GM21528 (cell line): ENCODE results near the gene CLIC3.
A peak's percentile ranks its signal among the peaks of the same experiment; 100 is the strongest.

Source experiments
- ATAC-seq: cut with Tn5 transposase; IDR thresholded peaks from one replicate; pipeline ENCODE4 v1.9.1; 2021; ENCODE audit warnings: mild to moderate bottlenecking, moderate library complexity; ENCODE audit not compliant: unreplicated experiment, low FRiP score

Gene CLIC3

DNA sequence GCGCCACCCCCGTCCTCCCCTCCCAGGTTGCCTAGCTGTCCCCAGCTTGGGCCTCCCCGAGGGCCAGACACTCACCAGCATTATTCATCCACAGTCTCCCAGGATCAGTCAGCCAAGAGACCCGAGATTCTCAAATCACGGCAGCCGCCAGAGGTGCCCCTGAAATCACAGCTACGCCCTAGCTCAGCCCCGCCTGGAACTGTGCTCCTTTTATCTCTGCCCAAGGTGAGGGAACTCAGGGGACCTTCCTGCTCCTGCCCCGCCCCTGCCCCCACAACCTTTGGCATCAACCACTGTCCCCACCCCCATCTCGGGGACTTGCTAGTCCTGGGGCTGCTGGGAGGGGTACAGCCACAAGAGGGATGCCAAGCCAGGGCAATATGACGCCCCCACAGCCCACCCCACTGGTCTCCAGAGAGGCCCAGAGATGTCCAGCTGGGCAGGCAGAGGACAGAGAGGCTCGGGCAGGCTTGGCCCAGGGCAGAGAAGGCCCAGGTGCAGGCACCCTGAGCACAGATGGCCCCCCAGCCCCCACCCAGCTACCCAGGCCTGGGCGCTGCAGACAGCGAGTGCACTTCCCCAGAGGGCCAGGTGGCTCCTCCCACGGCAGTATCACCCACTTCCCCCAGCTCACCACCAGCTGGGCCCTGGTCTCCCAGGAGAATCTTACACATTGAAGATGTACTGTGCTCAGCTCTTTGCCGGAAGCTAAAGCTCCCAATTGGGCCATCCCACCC lies 35.7 kb upstream of the CLIC3 start, which contains the start of gene FUT7:
TSS of gene FUT7 (minus strand) at position 185 of the 737 bp plus-strand sequence. CDS start at position 88, 97 bp downstream.
- no peak for ATAC-seq

DNA sequence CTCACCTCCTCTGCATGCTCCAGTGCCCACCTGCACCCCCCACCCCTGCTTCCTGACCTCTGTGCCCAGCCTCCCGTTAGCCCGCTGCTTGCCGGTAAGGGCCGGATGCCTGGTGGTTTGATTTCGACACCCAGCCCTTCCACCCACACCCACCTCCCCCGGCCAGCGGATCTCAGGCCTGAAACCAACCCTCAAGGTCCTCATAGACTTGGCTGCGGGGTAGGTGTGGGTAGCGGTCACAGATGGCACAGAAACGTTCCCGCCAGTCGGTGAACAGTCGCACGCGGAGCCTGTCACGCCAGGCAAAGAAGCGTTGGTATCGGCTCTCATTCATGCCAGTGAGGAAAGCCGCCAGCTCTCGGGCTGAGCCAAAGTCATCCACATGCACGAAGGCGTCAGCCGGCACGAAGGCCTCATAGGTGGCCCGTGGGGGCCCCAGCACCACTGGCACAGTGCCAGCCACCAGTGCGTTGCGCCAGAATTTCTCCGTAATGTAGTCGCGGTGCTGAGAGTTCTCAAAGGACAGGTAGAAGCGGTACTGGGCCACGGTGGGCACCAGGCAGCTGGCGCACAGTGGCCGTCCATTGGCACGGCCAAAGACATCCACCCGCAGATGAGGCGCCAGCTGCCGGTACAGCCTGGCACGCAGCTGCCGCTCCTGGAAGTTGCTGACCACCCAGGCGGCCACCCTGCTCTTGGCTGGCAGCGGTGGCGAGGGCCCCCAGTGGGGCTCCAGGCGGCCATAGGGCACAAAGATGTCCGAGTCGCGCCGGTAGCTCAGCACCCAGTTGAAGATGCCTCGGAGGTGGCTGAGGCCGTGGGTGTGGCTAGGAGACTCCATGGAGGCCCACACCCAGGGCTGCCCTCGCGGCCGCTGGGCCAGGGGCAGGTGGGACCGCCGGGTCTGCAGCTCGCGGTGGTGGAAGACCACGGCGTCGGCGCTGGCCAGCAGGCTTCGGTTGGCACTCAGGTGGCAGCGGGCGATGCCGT lies 34.5 kb upstream of the CLIC3 start:
- ATAC-seq = no peak

DNA sequence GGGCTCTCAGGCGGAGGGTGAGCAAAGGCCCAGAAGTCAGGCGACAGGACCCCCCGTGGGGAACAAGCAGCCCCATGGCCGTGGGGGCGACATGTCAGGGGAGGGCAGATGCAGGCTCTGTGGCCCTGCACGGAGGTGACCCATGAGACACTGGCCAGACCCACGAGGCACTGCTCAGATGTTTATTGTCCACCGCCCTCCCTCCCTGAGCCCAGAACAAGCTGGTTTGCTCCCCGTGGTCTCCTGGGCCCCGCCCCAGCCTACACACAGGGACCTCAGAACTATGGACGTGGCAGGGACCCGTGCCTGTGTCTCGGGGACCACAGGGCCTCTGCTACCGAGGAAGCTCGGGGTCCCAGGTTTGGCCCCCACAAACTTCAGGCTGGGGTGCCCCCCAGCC lies 33.6 kb upstream of the CLIC3 start:
- ATAC-seq = no peak

DNA sequence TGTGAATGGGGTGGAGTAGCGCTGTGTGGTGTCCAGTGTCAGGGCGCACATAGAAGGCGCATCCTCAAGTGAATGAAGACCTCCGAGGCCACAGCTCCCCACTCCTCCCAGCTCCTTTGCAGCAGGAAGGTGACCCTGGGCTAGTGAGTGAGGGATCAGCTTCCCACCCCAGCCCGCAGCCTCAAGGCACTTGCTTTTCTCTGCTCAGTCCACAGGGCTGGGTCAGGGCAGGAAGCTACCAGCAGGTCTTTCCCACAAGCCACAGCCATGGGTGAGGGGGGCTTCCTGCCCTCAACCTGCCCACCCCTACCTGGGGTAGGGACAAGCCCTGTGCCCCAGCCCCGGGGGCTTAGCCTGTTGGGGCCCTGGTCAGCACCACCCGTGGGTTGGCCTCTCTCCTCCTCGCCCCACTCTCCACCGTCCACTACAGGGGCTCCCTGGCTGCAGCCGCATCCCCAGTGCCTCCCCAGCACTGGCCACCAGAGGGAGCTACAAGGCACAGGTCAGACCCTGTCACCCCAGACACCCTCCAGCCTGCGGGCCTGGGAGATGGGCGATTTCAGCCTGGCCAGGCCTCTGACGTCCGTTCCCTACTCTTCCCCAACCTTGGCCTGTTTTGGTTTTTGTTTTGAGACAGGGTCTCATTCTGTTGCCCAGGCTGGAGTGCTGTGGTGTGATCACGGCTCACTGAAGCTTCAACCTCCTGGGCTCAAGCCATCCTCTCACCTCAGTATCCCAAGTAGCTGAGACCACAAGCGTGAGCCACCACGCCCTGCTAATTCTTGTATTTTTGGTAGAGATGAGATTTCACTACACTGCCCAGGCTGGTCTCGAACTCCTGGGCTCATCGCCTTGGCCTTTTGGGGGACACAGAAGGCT lies 32.9 kb upstream of the CLIC3 start:
- ATAC-seq = no peak

DNA sequence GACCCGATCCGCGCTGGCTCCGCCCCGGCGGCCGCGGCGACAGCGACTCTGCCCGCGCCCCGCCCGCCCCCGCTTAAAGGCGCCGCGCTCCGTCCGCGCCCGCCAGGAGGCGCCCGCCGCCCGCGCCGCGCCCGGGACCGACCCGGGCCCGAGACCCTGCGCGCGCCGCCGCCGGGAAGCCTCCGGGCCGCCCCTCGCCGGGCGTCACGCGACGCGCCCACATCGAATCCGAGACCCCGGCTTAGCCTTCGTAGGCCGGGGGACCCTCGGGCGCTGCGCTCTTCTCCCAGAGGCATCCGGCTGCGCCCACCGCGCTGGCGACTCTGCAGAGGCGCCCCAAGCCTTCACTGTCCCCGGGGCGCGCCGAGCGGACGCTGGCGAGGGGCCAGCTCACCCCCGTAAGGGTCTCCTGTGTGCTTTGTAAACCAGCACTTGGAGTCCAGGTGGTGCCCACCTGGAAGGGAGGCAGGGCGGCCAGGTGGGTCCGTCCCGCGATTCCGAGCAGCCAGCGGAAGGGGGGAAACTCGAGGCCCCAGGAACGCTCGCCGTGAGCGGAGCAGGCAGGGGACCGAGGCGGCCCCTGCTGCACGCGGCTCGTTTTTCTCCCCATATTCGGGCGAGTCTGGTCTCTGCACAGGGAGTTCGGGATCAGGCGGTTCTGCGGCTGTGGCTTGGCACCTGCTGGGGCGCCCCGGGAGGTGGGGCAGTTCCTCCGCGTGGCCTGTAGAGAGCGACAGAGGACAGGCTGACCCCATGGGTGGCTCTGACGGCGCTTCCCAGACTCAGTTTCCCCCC lies 32.1 kb upstream of the CLIC3 start:
- ATAC-seq = peak; percentile 39

DNA sequence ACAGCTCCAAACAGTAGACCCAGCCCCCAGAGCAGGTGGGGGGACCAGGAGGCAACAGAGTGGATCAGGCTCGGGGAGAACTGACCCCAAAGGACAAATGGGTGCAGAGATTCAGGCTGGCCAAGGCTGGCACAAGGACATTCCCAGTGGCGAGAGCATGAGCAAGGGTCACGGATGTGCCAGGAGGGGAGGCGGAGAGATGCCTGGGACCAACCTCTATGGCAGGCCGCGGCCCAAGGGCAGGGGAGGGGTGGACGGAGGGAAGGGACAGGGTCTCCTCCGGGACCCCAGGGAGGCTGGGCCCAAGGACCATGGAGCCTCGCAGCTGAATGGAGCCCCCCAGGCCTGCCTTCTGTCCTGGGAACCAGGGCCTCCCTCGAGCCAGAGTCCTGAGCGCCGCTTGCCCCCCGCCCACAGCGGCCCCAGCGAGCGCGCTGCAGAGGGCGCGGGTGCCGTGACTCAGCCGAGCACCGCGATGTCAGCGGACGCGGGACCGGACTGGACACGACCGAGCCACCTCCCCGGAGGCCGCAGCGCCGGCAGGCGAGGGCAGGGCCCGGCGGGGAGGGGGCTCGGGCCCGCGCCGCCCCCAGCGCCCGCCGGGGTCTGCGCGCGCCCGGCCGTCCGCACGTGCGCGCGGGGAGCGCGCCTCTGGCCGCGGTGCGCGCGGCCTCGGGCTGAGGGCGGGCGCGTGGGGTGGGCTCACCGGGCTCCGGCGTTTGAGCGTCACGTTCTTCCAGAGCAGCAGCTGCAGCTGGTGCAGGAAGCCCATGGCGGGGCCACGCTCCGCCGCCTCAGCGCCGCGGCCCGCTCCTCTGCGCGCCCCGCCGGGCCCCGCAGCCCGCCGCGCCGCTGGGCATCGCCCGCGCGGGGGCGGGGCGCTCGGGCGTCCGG lies 31.2 kb upstream of the CLIC3 start, which contains the start of gene ABCA2:
TSS of gene ABCA2 (minus strand) at position 869 of the 894 bp plus-strand sequence. CDS start at position 772, 97 bp downstream.
- no peak for ATAC-seq

DNA sequence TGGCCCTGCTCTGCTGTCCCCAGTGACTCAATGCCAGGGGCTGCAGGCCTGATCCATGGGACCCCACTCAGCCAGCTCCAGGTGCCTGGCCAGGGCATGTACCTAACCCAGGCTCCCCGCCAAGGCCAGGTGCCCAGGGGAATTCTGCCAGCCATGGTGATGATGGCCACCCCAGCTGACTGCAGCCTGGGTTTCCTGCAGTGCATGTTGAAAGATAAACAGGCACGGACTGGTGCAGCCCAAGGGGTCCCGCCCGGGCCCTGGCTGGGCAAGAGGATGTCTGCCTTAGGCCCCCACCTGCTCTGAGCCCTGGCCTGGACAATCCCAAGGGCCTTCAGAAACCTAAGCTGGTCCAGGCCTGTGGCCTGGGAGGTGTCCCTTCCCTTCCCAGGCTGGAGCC lies 30.5 kb upstream of the CLIC3 start:
- ATAC-seq = no peak

DNA sequence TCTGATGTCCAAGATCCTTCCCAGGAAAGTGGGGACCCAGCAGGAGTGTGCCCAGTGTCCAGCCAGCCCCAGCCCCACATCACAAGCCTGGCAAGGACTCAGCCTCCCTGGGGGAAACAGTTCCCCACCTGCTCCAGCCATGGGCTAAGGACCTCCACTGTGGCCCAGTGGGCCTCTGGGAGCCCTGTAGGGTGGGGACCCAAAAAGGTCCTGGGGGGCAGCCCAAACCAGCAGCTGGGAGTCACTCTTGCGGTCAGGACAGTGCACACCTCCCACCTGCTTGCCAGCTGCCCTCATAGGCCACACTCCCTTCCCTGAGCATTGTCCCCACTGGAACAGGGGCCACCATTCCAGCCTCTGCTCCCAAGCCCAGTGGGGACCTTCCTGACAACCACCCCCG lies 30.0 kb upstream of the CLIC3 start:
- ATAC-seq = no peak

DNA sequence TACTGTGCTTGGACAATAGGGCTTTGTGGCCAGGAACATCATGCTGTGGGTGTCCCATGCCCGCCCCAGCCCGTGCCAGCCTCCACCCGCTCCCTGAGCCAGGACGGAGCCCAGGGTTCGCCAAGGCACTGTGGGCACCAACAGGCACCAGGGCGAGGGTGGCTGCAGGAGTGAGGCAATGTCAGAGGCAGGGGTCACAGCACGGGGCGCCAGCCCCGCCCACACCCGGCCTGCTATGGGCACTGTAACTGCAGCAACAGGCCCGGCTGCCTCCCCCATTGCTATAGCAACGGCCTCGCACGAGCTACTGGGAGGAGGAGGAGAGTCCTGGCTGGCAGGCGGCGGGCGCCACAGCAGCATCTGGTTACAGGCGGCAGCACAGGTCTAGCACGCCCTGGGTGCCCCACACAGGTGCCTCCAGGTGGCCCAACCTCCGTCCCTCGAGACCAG lies 29.2 kb upstream of the CLIC3 start:
- no peak for ATAC-seq

DNA sequence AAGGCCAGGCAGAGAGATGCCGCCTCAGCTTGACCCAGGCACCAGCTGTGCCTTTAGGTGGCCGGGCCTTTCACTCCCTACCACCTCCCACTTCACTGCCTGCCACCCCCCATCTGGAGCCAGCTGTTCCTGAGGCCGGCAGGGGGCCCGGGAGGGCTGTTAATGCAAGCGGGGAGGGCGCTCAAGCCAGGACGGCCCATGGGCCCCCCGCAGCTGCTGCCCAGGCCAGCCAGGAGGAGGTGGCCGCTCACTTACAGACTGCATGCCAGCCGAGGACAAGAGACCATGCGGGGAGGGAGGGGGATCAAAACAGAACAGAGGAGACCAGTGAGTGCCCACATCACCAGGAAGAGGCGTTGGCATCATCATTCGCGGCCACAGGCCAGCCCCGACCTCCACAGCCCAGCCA lies 27.2 kb upstream of the CLIC3 start:
- ATAC-seq = no peak

DNA sequence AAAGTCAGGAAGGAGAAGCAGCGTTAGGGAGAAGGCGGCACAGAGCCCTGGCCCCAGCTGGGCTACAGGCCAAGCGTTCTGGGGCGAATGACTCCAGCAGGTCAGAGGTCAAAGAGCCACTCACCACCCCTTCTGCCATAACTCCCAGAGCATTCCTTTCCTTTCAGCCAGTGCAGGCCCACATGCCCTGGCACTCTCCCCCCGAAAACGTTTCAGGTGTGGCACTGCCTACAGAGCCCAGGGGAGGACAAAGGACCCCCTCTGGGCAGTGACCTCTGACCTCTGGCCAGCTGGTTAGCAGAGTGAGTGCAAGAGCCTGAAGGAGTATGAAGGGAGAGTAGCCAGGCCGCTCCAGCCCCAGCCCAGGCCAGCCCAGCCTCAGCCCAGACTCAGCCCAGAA lies 26.8 kb upstream of the CLIC3 start:
- ATAC-seq = no peak

DNA sequence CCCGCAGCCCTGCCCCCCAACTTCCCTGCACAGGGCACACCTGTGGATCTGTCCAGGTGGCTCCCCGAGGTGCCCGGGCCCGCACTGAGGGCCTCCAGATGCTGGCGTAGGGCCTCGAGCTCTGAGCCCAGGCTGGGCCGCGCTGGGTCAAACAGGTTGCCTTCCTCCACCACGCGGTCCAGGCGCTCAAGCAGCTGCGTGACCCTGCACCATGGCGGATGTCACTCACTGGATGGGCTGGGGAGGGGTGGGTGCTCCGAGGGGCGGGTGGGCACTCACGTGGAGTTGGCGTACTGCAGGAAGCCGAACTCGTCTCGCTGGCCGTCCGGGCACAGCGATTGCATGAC lies 26.3 kb upstream of the CLIC3 start:
- ATAC-seq = no peak

DNA sequence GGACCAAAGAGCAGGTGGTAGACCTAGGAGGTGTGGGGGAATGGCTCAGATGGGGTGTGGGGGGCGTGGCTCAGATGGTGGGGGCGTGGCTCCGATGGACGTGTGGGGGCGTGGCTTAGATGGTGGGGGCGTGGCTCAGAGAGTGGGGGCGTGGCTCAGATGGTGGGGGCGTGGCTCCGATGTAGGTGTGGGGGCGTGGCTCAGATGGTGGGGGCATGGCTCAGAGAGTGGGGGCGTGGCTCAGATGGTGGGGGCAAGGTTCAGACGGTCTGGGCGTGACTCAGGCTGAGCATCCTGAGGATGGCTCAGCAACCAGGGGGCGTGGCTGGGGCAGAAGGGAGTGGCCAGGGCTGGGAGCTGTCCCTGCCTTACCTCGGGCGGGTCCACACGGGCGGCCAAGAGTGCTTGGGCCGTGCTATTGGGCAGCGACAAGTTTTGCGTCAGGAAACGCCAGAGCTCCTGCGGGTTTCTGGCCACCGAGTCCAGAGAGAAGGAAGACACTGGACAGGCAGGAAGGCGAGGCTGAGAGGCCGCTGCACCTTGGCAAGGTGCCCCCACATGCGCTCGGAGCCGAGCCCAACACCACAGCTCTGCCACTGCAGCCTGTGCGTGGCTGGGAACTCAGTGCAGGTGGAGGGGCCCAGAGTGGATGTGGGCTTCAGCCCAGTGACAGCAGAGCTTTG lies 25.8 kb upstream of the CLIC3 start:
- ATAC-seq = no peak

DNA sequence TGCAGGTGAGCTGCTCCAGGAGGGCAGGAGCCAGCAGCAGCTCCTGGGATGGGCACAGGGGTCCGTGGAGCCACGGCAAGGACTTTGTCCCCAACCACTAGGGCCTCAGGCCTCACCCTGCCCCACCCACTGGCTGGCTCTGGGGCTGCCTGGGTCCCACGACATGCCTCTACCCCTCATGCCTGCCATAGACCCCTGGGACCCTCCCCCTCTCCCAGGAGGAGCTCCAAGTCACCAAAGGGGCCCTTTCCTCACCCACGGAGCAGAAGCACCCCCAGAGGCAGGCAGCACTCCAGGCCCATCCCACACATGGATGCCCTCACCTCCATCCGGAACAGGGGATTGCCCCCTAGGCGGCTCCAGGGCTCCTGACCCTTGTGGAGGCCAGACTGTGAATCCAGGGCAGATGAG lies 25.2 kb upstream of the CLIC3 start:
- ATAC-seq = no peak

DNA sequence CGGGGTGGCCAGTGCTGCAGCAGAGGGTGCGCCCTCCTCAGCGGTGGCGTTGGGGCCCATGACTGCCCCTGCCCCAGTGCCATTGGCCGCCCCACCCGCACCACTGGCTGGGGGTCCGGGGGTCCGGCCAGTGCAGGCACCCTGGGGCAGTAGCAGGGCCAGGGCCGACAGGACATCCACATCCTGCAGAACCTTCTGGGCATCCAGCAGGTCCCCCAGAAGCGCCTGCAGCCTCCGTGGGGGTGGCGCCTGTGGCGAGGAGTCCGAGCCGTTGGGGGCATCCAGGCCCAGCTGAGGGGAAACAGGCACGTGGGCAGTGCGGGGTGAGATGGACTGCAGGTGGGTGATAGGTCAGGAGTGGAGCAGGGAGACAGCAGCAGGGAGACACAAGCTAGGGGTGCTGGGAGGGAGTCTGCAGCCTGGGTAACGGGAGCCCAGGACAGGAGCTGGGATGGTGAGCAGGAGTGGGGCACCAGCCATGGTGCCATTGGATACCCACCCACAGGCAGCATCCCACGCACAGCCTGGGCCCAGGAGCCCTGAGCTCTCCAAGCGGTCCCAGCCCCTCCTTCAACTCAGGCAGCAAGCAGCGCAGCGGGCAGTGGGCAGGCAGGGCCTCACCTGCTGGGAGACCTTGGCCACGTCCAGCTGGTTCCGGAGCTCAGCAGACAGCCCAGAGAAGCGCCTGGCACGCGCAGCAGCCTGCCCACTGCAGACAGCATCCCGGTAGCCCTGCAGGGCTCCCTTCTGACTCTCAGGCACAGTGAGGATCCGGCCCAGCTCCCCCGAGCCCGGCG lies 24.6 kb upstream of the CLIC3 start:
- ATAC-seq = no peak

DNA sequence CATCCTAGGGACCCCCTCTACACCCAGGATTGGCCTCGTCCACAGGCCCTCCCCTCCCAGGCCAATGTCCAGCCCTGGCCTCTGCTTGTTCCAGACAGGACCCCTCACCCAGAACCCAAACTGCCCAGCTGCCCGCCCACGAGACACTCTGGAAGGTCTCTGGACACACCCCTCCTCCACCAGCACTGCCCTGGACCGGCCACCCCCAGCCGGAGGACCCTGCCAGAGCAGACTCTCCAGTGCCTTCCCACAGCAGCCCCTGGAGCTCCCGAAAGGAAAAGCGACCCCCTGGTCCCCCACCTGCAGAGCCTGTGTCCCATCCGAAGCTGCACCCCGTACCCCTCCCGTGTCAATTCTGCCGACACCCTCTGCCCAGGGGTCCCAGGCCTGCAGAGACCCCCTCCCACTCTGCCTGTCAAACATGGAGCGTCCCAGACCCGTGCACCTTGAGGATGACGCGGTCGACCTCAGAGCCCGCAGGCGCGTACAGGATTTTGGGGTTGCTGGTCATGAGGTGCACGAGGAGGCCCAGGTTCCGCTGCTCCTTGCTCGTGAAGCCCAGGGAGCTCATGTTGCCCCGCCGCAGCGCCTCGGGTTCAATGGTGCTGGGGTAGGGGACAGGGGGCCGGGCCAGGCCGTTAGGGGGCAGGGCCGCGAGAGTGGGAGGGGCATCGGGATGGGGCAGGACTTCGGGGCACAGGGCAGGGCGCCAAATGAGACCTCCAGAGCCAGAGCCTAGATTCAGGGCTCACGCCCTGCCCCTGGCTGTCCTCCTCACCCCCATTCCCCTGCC lies 23.7 kb upstream of the CLIC3 start:
- no peak for ATAC-seq
